GM21619 (cell line): ENCODE results near the gene CCL26.
"Not testable (repeated sequence)": the region's sequence is repeated elsewhere in the genome, so short reads cannot be mapped to it uniquely, and the experiment has no call there.

Experiments used
- ATAC-seq: cut with Tn5 transposase; IDR thresholded peaks from one replicate; pipeline ENCODE4 v1.9.1; 2021; ENCODE audit not compliant: unreplicated experiment

CCL26 gene

DNA sequence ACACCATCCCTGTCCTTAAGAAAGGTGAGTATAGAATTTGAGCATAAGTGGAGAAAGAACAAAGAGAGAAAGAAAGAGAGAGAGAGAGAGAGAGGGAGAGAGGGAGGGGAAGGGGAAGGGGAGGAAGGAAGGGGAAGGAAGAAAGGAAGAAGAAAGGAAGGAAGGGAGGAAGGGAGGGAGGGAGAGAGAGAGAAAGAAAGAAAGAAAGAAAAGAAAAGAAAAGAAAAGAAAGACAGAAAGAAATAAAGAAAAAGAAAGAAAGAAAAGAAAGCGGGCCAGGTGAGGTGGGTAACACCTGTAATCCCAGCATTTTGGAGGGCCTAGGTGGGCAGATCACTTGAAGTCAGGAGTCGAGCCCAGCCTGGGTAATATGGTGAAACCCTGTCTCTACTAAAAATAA, 21.7 kb upstream of the CCL26 start:
- ATAC-seq = no peak

DNA sequence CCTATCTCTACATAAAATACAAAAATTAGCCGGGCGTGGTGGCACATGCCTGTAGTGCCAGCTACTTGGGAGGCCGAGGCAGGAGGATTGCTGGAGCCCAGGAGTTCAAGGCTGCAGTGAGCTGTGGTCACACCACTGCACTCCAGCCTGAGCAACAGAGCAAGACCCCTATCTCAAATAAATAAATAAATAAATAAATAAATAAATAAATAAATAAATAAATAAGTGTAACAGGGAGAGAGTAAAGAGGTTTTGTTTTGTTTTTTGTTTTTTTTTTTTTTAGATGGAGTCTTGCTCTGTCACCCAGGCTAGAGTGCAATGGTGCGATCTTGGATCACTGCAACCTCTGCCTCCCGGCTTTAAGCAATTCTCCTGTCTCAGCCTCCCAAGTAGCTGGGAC, 20.6 kb upstream of the CCL26 start:
- ATAC-seq = not testable (repeated sequence)

DNA sequence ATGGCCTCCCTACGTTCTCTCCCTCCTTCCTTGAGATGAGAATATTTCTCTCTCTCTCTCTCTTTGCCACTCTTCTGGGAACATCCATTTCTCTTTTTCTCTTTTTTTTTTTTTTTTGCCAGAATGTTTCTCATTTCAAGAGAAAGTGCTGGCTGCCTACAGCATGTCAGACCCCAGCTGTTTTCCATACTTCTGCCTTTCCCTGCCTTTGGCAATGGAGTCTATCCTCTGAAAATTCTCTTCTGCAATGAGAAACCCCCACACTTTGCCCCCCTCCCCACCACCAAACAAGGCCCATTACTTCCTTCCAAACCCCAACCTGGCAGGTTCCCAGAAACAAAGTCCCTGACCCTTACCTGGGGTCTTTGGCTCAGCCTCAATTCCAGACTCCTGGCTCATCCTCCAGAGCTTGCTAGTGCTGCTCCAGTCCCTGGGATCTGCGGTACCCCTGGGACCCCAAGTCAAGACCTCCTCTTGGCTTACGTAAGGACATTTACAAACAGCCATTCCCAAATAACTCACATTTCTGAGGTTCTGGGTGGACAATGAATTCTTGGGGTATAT, 17.4 kb upstream of the CCL26 start:
- ATAC-seq = no peak

DNA sequence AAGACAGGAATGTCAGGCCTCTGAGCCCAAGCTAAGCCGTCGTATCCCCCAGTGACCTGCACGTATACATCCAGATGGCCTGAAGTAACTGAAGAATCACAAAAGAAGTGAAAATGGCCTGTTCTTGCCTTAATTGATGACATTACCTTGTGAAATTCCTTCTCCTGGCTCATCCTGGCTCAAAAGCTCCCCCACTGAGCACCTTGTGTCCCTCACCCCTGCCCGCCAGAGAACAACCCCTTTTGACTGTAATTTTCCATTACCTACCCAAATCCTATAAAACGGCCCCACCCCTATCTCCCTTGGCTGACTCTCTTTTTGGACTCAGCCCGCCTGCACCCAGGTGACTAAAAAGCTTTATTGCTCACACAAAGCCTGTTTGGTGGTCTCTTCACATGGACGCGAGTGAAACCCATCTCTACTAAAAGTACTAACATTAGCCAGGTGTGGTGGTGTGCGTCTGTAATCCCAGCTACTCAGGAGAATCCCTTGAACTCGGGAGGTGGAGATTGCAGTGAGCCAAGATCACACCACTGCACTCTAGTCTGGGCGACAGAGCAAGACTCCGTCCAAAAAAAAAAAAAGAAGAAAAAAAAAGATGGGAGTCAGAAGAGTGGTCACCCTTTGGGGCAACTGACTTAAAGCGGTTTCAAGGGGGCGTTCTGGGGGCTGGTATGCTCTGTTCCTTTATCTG, 16.3 kb upstream of the CCL26 start:
- not testable (repeated sequence) for ATAC-seq

GRCh38 chr7:75783058-75783457, 11.0 kb upstream of the CCL26 start:
- ATAC-seq = not testable (repeated sequence)

DNA sequence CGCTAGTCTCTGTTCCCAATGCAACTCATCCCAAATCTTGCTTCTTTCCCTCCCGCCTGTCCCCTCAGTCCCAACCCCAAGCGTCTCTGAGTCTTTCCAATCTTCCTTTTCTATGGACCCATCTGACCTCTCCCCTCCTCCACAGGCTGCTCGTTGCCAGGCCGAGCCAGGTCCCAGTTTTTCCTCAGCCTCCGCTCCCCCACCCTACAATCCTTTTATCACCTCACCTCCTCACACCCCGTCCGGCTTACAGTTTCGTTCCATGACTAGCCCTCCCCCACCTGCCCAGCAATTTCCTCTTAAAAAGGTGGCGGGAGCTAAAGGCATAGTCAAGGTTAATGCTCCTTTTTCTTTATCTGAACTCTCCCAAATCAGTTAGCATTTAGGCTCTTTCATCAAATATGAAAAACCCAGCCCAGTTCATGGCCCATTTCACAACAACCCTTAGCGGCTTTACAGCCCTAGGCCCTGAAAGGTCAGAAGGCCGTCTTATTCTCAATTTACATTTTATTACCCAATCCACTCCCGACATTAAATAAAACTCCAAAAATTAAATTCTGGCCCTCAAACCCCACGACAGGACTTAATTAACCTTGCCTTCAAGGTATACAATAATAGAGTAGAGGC, 8.7 kb upstream of the CCL26 start:
- ATAC-seq = not testable (repeated sequence)

GRCh38 chr7:75779516-75779915, 7.5 kb upstream of the CCL26 start:
- not testable (repeated sequence) for ATAC-seq

DNA sequence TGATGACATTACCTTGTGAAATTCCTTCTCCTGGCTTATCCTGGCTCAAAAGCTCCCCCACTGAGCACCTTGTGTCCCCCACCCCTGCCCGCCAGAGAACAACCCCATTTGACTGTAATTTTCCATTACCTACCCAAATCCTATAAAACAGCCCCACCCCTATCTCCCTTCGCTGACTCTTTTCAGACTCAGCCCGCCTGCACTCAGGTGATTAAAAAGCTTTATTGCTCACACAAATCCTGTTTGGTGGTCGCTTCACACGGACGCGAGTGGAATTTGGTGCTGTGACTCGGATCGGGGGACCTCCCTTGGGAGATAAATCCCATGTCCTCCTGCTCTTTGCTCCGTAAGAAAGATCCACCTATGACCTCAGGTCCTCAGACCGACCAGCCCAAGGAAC, 7.0 kb upstream of the CCL26 start:
- ATAC-seq = not testable (repeated sequence)

- no peak for ATAC-seq
Measured at GRCh38 chr7:75776295-75776971, 4.4 kb upstream of the CCL26 start.

- not testable (repeated sequence) for ATAC-seq
Measured at GRCh38 chr7:75773958-75774357, 1.9 kb upstream of the CCL26 start.

DNA sequence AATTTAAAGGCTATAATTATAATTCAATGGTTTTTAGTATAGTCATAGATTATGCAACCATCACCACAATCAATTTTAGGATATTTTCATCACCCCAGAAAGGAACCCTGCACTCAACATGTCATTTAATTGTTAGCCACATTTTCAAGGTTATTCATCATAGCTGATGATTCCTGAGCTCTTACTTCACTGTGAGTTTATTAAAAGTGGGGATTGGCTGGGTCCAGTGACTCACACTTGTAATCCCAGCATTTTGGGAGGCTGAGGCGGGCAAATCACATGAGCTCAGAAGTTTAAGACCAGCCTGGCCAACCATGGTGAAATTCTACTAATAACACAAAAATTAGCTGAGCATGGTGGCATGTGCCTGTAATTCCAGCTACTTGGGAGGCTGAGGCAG, 787 bp downstream of the CCL26 start:
- ATAC-seq = no peak

- no peak for ATAC-seq
Measured at GRCh38 chr7:75762350-75762917, 9.6 kb downstream of the CCL26 start.

GRCh38 chr7:75761801-75762200, 10.2 kb downstream of the CCL26 start:
- ATAC-seq = not testable (repeated sequence)

- no peak for ATAC-seq
Measured at GRCh38 chr7:75758491-75758890, 13.5 kb downstream of the CCL26 start.

DNA sequence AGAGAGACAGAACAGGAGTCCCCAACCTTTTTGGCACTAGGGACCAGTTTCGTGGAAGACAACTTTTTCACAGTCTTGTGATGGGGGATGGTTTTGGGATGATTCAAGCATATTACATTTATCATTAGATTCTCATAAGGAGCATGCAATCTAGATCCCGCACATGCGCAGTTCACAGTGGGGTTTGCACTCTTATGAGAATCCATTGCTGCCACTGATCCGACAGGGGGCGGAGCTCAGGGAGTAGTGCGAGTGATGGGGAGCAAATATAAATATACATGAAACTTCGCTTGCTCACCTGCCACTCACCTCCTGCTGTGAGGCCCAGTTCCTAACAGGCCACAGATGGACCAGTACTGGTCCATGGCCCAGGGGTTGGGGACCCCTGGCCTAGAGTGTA, 14.2 kb downstream of the CCL26 start:
- ATAC-seq = no peak

- ATAC-seq = no peak
Measured at GRCh38 chr7:75756991-75757676, 14.9 kb downstream of the CCL26 start.

- ATAC-seq = no peak
Measured at GRCh38 chr7:75756206-75756990, 15.6 kb downstream of the CCL26 start.

DNA sequence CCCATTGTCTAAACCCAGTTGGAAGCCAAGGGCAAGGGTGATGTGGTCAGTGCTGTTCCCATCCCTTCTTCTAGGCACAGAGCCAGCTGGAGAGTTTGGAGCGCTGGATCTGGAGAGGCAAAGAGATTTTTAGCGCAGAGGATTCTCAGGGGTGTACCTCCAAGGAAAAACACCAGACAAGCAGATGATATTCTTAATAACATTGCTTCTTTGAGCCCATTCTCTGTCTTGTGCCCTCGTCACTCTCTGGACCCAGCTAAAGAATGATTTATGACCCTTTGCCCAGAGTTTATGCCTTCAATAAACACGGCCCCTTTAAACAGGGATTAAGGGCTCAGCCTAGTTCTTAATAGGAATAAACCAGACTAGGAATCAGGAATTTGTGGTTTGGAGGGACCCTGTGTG, 28.6 kb downstream of the CCL26 start:
- no peak for ATAC-seq

GRCh38 chr7:75740846-75741497, 31.0 kb downstream of the CCL26 start:
- no peak for ATAC-seq
